Neural cell (in vitro differentiated cells): ENCODE results near the gene IRF7.

ENCODE experiments used
- CTCF ChIP-seq: fragments of 450-650 bp; IDR thresholded peaks from 2 replicates; pipeline ENCODE4 v1.5.1; 2014; ENCODE audit warnings: antibody characterized with exemption, mild to moderate bottlenecking, moderate library complexity; ENCODE audit not compliant: poor library complexity, severe bottlenecking
- EP300 ChIP-seq: fragments of 450-650 bp; conservative IDR thresholded peaks from 2 replicates; pipeline ENCODE4 v1.6.1; 2014; ENCODE audit warnings: antibody characterized with exemption, mild to moderate bottlenecking, moderate library complexity; ENCODE audit not compliant: poor library complexity, severe bottlenecking
- EZH2 ChIP-seq: fragments of 200-600, 300-800 bp; shearing (Covaris generic), sonication (generic); IDR thresholded peaks from 2 replicates; pipeline ENCODE4 v1.6.1; 2014; ENCODE audit warnings: antibody characterized with exemption, low read length, borderline replicate concordance, mild to moderate bottlenecking; ENCODE audit not compliant: insufficient read depth, poor library complexity, severe bottlenecking
- MXI1 ChIP-seq: fragments of 450-650 bp; conservative IDR thresholded peaks from 2 replicates; pipeline ENCODE4 v1.6.1; 2014; ENCODE audit warnings: antibody characterized with exemption, mild to moderate bottlenecking; ENCODE audit not compliant: poor library complexity, severe bottlenecking
- POLR2AphosphoS5 ChIP-seq: IDR thresholded peaks from 2 replicates; pipeline ENCODE4 v1.6.1; 2012
- RAD21 ChIP-seq: fragments of 450-650 bp; conservative IDR thresholded peaks from 2 replicates; pipeline ENCODE4 v1.6.1; 2014; ENCODE audit warnings: antibody characterized with exemption, mild to moderate bottlenecking, moderate library complexity
- REST ChIP-seq: IDR thresholded peaks from 2 replicates; pipeline ENCODE4 v1.6.1; 2012; ENCODE audit warnings: borderline replicate concordance
- SMC3 ChIP-seq: fragments of 450-650 bp; conservative IDR thresholded peaks from 2 replicates; pipeline ENCODE4 v1.6.1; 2014; ENCODE audit warnings: antibody characterized with exemption, mild to moderate bottlenecking, moderate library complexity; ENCODE audit not compliant: poor library complexity
- TAF1 ChIP-seq: IDR thresholded peaks from 2 replicates; pipeline ENCODE4 v1.6.1; 2012; ENCODE audit warnings: low read depth

GRCh38 chr11:640021-640706, 24.4 kb upstream of the IRF7 start:
- TF ChIP-seq EZH2 = no peak
- TF ChIP-seq POLR2AphosphoS5 = no peak
- TF ChIP-seq EP300 = no peak
- no peak for TF ChIP-seq CTCF
- TF ChIP-seq RAD21 = no peak
- TF ChIP-seq SMC3 = no peak
- no peak for TF ChIP-seq TAF1
- TF ChIP-seq REST = no peak
- TF ChIP-seq MXI1 = no peak
